Keratinocyte (primary cell): ENCODE results near the gene SEC63. TPM values are rescaled to one million over a fixed set of nuclear protein-coding genes. Genes with fewer than 3 reads are reported as not detected.

Experiments
- DNase-seq: peaks from one replicate; pipeline ENCODE4 v3.0.0-alpha.2; 2011; ENCODE audit warnings: low read depth, missing footprints, low spot score
- FAIRE-seq: peaks from 2 replicates; lab custom pipeline; 2011; peaks lifted over from hg19 to GRCh38; lab: Jason Lieb, UNC
- H2AFZ ChIP-seq: 2 replicates; pipeline ENCODE4 v1.6.0; 2012; ENCODE audit warnings: low read length, control low read depth, inconsistent platforms; ENCODE audit not compliant: control insufficient read depth
- H3K27ac ChIP-seq: 2 replicates; pipeline ENCODE4 v1.5.1; 2011; ENCODE audit warnings: low read length; ENCODE audit not compliant: control insufficient read depth, insufficient read depth
- H3K27me3 ChIP-seq: 3 replicates; pipeline ENCODE4 v1.6.0; 2011; ENCODE audit warnings: low read length; ENCODE audit not compliant: control insufficient read depth, insufficient read depth; ENCODE audit errors: extremely low read depth
- H3K36me3 ChIP-seq, 2 experiments: 2 replicates in 1 of 2; 3 replicates in 1 of 2; pipeline ENCODE4 v1.5.1; 2011; ENCODE audit warnings: low read length in 2 of 2, mild to moderate bottlenecking in 1 of 2; ENCODE audit not compliant: control insufficient read depth in 2 of 2, insufficient read depth in 2 of 2; ENCODE audit errors: extremely low read depth in 1 of 2
- H3K4me1 ChIP-seq: 3 replicates; pipeline ENCODE4 v1.5.1; 2011; ENCODE audit warnings: low read length; ENCODE audit not compliant: control insufficient read depth, insufficient read depth; ENCODE audit errors: extremely low read depth
- H3K4me2 ChIP-seq: 3 replicates; pipeline ENCODE4 v1.6.0; 2011; ENCODE audit warnings: low read depth, low read length; ENCODE audit not compliant: control insufficient read depth, insufficient read depth; ENCODE audit errors: extremely low read depth
- H3K4me3 ChIP-seq, 3 experiments: fragments of 200-600 bp in 1 of 3; sonication (generic) in 1 of 3; 2 replicates in 2 of 3; 3 replicates in 1 of 3; pipeline ENCODE4 v1.5.1; 2011 to 2016; ENCODE audit warnings: low read length in 3 of 3, mild to moderate bottlenecking in 3 of 3, control low read depth in 2 of 3, inconsistent platforms in 1 of 3, low read depth in 1 of 3, mixed read lengths in 1 of 3, mixed run types in 1 of 3, moderate library complexity in 1 of 3; ENCODE audit not compliant: control insufficient read depth in 2 of 3, insufficient read depth in 2 of 3; ENCODE audit errors: extremely low read depth in 1 of 3
- H3K79me2 ChIP-seq: 2 replicates; pipeline ENCODE4 v1.6.0; 2012; ENCODE audit warnings: low read length; ENCODE audit not compliant: control insufficient read depth, insufficient read depth
- H3K9ac ChIP-seq: 3 replicates; pipeline ENCODE4 v1.6.0; 2011; ENCODE audit warnings: low read length; ENCODE audit not compliant: control insufficient read depth, insufficient read depth; ENCODE audit errors: extremely low read depth
- H3K9me1 ChIP-seq: 3 replicates; pipeline ENCODE4 v1.6.0; 2011; ENCODE audit warnings: low read length; ENCODE audit not compliant: control insufficient read depth, insufficient read depth; ENCODE audit errors: extremely low read depth
- H3K9me3 ChIP-seq: 2 replicates; pipeline ENCODE4 v1.5.1; 2012; ENCODE audit warnings: low read depth, low read length; ENCODE audit not compliant: control insufficient read depth
- H4K20me1 ChIP-seq: 3 replicates; pipeline ENCODE4 v1.6.0; 2011; ENCODE audit warnings: low read length; ENCODE audit not compliant: control insufficient read depth, insufficient read depth; ENCODE audit errors: extremely low read depth
- CTCF ChIP-seq, 3 experiments: IDR thresholded peaks in 1 of 3; conservative IDR thresholded peaks in 1 of 3; optimal IDR thresholded peaks in 1 of 3; 2 replicates in 2 of 3; 3 replicates in 1 of 3; pipeline versions ENCODE3 to v1.5.1; 2011; ENCODE audit warnings: low read length in 3 of 3, mild to moderate bottlenecking in 3 of 3, moderate library complexity in 2 of 3, control low read depth in 1 of 3, inconsistent platforms in 1 of 3; ENCODE audit not compliant: insufficient read depth in 2 of 3; ENCODE audit errors: extremely low read depth in 1 of 3
- EZH2 ChIP-seq: IDR thresholded peaks from one replicate; pipeline ENCODE4 v1.6.1; 2012; ENCODE audit warnings: inconsistent platforms, mild to moderate bottlenecking, low read length, moderate library complexity
- dilution Hi-C: fragments of 300-500 bp; cut with MboI; formaldehyde crosslinking; loops from one replicate; pipeline ENCODE4 v1.7.0; 2020; ENCODE audit warnings: low sequenced_read_pairs; ENCODE audit not compliant: extremely low pct_ligation_motif_present
- polyA plus RNA-seq, 5 experiments: library from polyadenylated mRNA; depleted of rRNA in 3 of 5; stranded (reverse) in 3 of 5; stranded (forward) in 1 of 5; unstranded in 1 of 5; fragments of >200 nt; gene quantifications; 1 replicate in 1 of 5; 2 replicates in 3 of 5; 3 replicates in 1 of 5; pipeline versions ENCODE4 v1.2.1 to v1.2.3, GENCODE V29; 2011 to 2012; ENCODE audit warnings: missing spikeins in 2 of 5, low read depth in 1 of 5, low replicate concordance in 1 of 5

SEC63 gene
- polyA plus RNA-seq, 1 donor (not counting 4 experiments of a cell fraction or from before 2014, with no cell fraction given): 91.4 TPM

DNA sequence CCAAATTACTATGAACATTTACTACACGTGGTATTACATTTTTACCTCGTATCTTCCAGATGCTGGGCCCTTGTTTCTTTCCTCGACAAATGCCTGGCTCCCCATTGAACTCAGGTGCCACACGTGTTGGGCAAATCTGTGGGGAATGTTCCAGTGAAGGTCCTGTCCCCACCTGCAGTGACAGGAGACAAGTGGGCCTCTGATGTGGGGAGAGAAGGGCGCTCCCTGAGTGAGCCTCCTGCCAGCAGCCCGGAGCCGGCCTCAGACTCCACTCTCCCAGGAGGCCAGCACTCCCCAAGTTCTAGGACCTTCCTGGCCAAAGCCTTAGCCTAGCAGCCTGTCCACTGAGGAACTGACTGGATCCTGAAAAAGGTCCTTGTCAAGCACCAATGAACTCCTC, 112.2 kb downstream of the SEC63 start:
- dilution Hi-C loops: no loop called here
- H3K27ac ChIP-seq: no peak overlapping the region
- no peaks in the 10 kb centered on the region for H3K79me2 ChIP-seq
- TF ChIP-seq EZH2 (no peak), CTCF (optimal IDR thresholded peaks at IDR 0.05 in 1 of 3, IDR thresholded peaks at IDR 0.05 in 1 of 3, conservative IDR thresholded peaks at IDR 0.05 in 1 of 3; ENCODE audit: extremely low read depth in 1 of 3, insufficient read depth in 2 of 3, low read length in 3 of 3) (no peak)
- H3K9me3 ChIP-seq: no peaks in the 10 kb centered on the region
- peaks cover 13% of the 10 kb centered on the region for H3K27me3 ChIP-seq
- no peak overlapping the region for H3K4me3 ChIP-seq
- H3K9ac ChIP-seq: no peak overlapping the region
- peaks cover 6% of the 10 kb centered on the region for H3K4me1 ChIP-seq
- FAIRE-seq (no peak), DNase-seq (no peak)
- no peaks in the 10 kb centered on the region for H3K9me1 ChIP-seq
- H2AFZ ChIP-seq: no peak overlapping the region
- H4K20me1 ChIP-seq: no peaks in the 10 kb centered on the region
- no peaks in the 10 kb centered on the region for H3K36me3 ChIP-seq
- no peak overlapping the region for H3K4me2 ChIP-seq

- no peak for DNase-seq
- H3K79me2 ChIP-seq: no peaks in the 10 kb centered on the region
- H3K36me3 ChIP-seq: no peaks in the 10 kb centered on the region
- FAIRE-seq: no peak
- H3K4me2 ChIP-seq: no peak overlapping the region
- TF ChIP-seq EZH2: no peak
- no peak for TF ChIP-seq CTCF (optimal IDR thresholded peaks at IDR 0.05 in 1 of 3, IDR thresholded peaks at IDR 0.05 in 1 of 3, conservative IDR thresholded peaks at IDR 0.05 in 1 of 3; ENCODE audit: extremely low read depth in 1 of 3, insufficient read depth in 2 of 3, low read length in 3 of 3)
- H2AFZ ChIP-seq: no peak overlapping the region
- no peaks in the 10 kb centered on the region for H3K9me3 ChIP-seq
- H3K9ac ChIP-seq: no peak overlapping the region
- H3K4me1 ChIP-seq: peaks cover 2% of the 10 kb centered on the region
- H3K9me1 ChIP-seq: no peaks in the 10 kb centered on the region
- dilution Hi-C loops: no loop called here
- no peaks in the 10 kb centered on the region for H4K20me1 ChIP-seq
- peaks cover 7% of the 10 kb centered on the region for H3K27me3 ChIP-seq
- H3K4me3 ChIP-seq: no peak overlapping the region
- no peak overlapping the region for H3K27ac ChIP-seq
Observed at GRCh38 chr6:107843400-107843799, 114.6 kb downstream of the SEC63 start.
